Measurements from ENCODE around the gene PSME3. TPM values are rescaled to one million over a fixed set of nuclear protein-coding genes. Genes with fewer than 3 reads are reported as not detected.
"Not testable (repeated sequence)": the region's sequence is repeated elsewhere in the genome, so short reads cannot be mapped to it uniquely, and the experiment has no call there.

The PSME3 gene
- total RNA-seq, 1 experiment from 2014 or later: 73.4 TPM

- Histone ChIP-seq H3K4me2 (ENCODE audit: low read depth, low read length, poor library complexity, severe bottlenecking) (no peak overlapping the region), H3K9me3 (ENCODE audit: low read length) (no peaks in the 10 kb centered on the region), H3K27me3 (ENCODE audit: low read length) (no peaks in the 10 kb centered on the region), H2AFZ (ENCODE audit: low read length) (no peak overlapping the region), H3K36me3 (ENCODE audit: insufficient read depth, low read length) (no peaks in the 10 kb centered on the region), H3K4me3 (ENCODE audit: low read length) (no peak overlapping the region), H3K27ac (ENCODE audit: low read length) (no peak overlapping the region), H3K9ac (ENCODE audit: low read length) (no peak overlapping the region), H4K20me1 (ENCODE audit: insufficient read depth, low read depth, low read length) (no peaks in the 10 kb centered on the region), H3K9me2 (replicated peaks; ENCODE audit: insufficient read depth, low read length) (no peaks in the 10 kb centered on the region), H3K79me2 (ENCODE audit: low read length) (no peaks in the 10 kb centered on the region), H3K4me1 (ENCODE audit: low read length) (peaks cover 9% of the 10 kb centered on the region)
- no peak for DNase-seq
Measured at GRCh38 chr17:42880776-42881310, 47.6 kb downstream of the PSME3 start.

- not testable (repeated sequence) for H3K4me3 ChIP-seq (ENCODE audit: low read length); DNase-seq
Measured at GRCh38 chr17:42881706-42882105, 48.5 kb downstream of the PSME3 start.

GRCh38 chr17:42882166-42882565 is 49.0 kb downstream of the PSME3 start:
- Histone ChIP-seq H4K20me1 (ENCODE audit: insufficient read depth, low read depth, low read length) (no peaks in the 10 kb centered on the region), H3K4me1 (ENCODE audit: low read length) (peaks cover 9% of the 10 kb centered on the region), H3K4me3 (ENCODE audit: low read length) (no peak overlapping the region), H3K9ac (ENCODE audit: low read length) (no peak overlapping the region), H3K79me2 (ENCODE audit: low read length) (no peaks in the 10 kb centered on the region), H3K27me3 (ENCODE audit: low read length) (no peaks in the 10 kb centered on the region), H3K27ac (ENCODE audit: low read length) (no peak overlapping the region), H3K36me3 (ENCODE audit: insufficient read depth, low read length) (no peaks in the 10 kb centered on the region), H3K4me2 (ENCODE audit: low read depth, low read length, poor library complexity, severe bottlenecking) (no peak overlapping the region), H3K9me2 (replicated peaks; ENCODE audit: insufficient read depth, low read length) (no peaks in the 10 kb centered on the region), H3K9me3 (ENCODE audit: low read length) (no peaks in the 10 kb centered on the region), H2AFZ (ENCODE audit: low read length) (no peak overlapping the region)
- no peak for DNase-seq

More at GRCh38 chr17:42881706-42882105, 48.5 kb downstream of the PSME3 start:
- not testable (repeated sequence) for H4K20me1 ChIP-seq (ENCODE audit: insufficient read depth, low read depth, low read length); H3K4me2 ChIP-seq (ENCODE audit: low read depth, low read length, poor library complexity, severe bottlenecking); H3K27me3 ChIP-seq (ENCODE audit: low read length); H3K36me3 ChIP-seq (ENCODE audit: insufficient read depth, low read length); H3K9me2 ChIP-seq (replicated peaks; ENCODE audit: insufficient read depth, low read length); H2AFZ ChIP-seq (ENCODE audit: low read length); H3K27ac ChIP-seq (ENCODE audit: low read length); H3K9ac ChIP-seq (ENCODE audit: low read length); H3K4me1 ChIP-seq (ENCODE audit: low read length); H3K79me2 ChIP-seq (ENCODE audit: low read length); H3K9me3 ChIP-seq (ENCODE audit: low read length)

GRCh38 chr17:42883802-42884558 is 50.8 kb downstream of the PSME3 start:
- H2AFZ ChIP-seq (ENCODE audit: low read length): no peak overlapping the region
- H3K9me3 ChIP-seq (ENCODE audit: low read length): no peaks in the 10 kb centered on the region
- H3K4me3 ChIP-seq (ENCODE audit: low read length): no peak overlapping the region
- no peaks in the 10 kb centered on the region for H3K4me1 ChIP-seq (ENCODE audit: low read length)
- no peak overlapping the region for H3K4me2 ChIP-seq (ENCODE audit: low read depth, low read length, poor library complexity, severe bottlenecking)
- no peak overlapping the region for H3K9ac ChIP-seq (ENCODE audit: low read length)
- no peaks in the 10 kb centered on the region for H3K36me3 ChIP-seq (ENCODE audit: insufficient read depth, low read length)
- no peaks in the 10 kb centered on the region for H3K27me3 ChIP-seq (ENCODE audit: low read length)
- no peaks in the 10 kb centered on the region for H3K9me2 ChIP-seq (replicated peaks; ENCODE audit: insufficient read depth, low read length)
- no peaks in the 10 kb centered on the region for H3K79me2 ChIP-seq (ENCODE audit: low read length)
- DNase-seq: peak; percentile 46
- no peak overlapping the region for H3K27ac ChIP-seq (ENCODE audit: low read length)
- H4K20me1 ChIP-seq (ENCODE audit: insufficient read depth, low read depth, low read length): no peaks in the 10 kb centered on the region

- not testable (repeated sequence) for H3K4me2 ChIP-seq (ENCODE audit: low read depth, low read length, poor library complexity, severe bottlenecking); H3K9me3 ChIP-seq (ENCODE audit: low read length); H3K36me3 ChIP-seq (ENCODE audit: insufficient read depth, low read length); H3K79me2 ChIP-seq (ENCODE audit: low read length); DNase-seq; H3K27ac ChIP-seq (ENCODE audit: low read length); H3K9ac ChIP-seq (ENCODE audit: low read length); H3K27me3 ChIP-seq (ENCODE audit: low read length); H4K20me1 ChIP-seq (ENCODE audit: insufficient read depth, low read depth, low read length); H3K4me3 ChIP-seq (ENCODE audit: low read length); H3K4me1 ChIP-seq (ENCODE audit: low read length); H3K9me2 ChIP-seq (replicated peaks; ENCODE audit: insufficient read depth, low read length); H2AFZ ChIP-seq (ENCODE audit: low read length)
Measured at GRCh38 chr17:42885806-42886205, 52.6 kb downstream of the PSME3 start.

- no peaks in the 10 kb centered on the region for H3K79me2 ChIP-seq (ENCODE audit: low read length)
- no peak overlapping the region for H3K9ac ChIP-seq (ENCODE audit: low read length)
- DNase-seq: no peak
- H3K4me1 ChIP-seq (ENCODE audit: low read length): no peaks in the 10 kb centered on the region
- H4K20me1 ChIP-seq (ENCODE audit: insufficient read depth, low read depth, low read length): no peaks in the 10 kb centered on the region
- H3K4me2 ChIP-seq (ENCODE audit: low read depth, low read length, poor library complexity, severe bottlenecking): no peak overlapping the region
- no peak overlapping the region for H3K27ac ChIP-seq (ENCODE audit: low read length)
- no peaks in the 10 kb centered on the region for H3K27me3 ChIP-seq (ENCODE audit: low read length)
- no peaks in the 10 kb centered on the region for H3K36me3 ChIP-seq (ENCODE audit: insufficient read depth, low read length)
- H2AFZ ChIP-seq (ENCODE audit: low read length): no peak overlapping the region
- H3K9me2 ChIP-seq (replicated peaks; ENCODE audit: insufficient read depth, low read length): no peaks in the 10 kb centered on the region
- H3K9me3 ChIP-seq (ENCODE audit: low read length): no peaks in the 10 kb centered on the region
- no peak overlapping the region for H3K4me3 ChIP-seq (ENCODE audit: low read length)
Measured at GRCh38 chr17:42886283-42887176, 53.3 kb downstream of the PSME3 start.

GRCh38 chr17:42889809-42890208 is 56.6 kb downstream of the PSME3 start:
- Histone ChIP-seq H3K9me2 (replicated peaks; ENCODE audit: insufficient read depth, low read length) (no peaks in the 10 kb centered on the region), H3K4me1 (ENCODE audit: low read length) (no peaks in the 10 kb centered on the region), H3K27ac (ENCODE audit: low read length) (no peak overlapping the region), H3K79me2 (ENCODE audit: low read length) (no peaks in the 10 kb centered on the region), H3K4me2 (ENCODE audit: low read depth, low read length, poor library complexity, severe bottlenecking) (no peak overlapping the region), H2AFZ (ENCODE audit: low read length) (no peak overlapping the region), H3K36me3 (ENCODE audit: insufficient read depth, low read length) (no peaks in the 10 kb centered on the region), H3K9ac (ENCODE audit: low read length) (no peak overlapping the region), H3K27me3 (ENCODE audit: low read length) (no peaks in the 10 kb centered on the region), H3K9me3 (ENCODE audit: low read length) (no peaks in the 10 kb centered on the region), H3K4me3 (ENCODE audit: low read length) (no peak overlapping the region), H4K20me1 (ENCODE audit: insufficient read depth, low read depth, low read length) (no peaks in the 10 kb centered on the region)
- no peak for DNase-seq

- Histone ChIP-seq H2AFZ (ENCODE audit: low read length) (no peak overlapping the region), H3K9ac (ENCODE audit: low read length) (no peak overlapping the region)
Measured at GRCh38 chr17:42891539-42892152, 58.4 kb downstream of the PSME3 start.

More at GRCh38 chr17:42891539-42892152, 58.4 kb downstream of the PSME3 start:
- Histone ChIP-seq H3K9me2 (replicated peaks; ENCODE audit: insufficient read depth, low read length) (no peaks in the 10 kb centered on the region), H3K79me2 (ENCODE audit: low read length) (no peaks in the 10 kb centered on the region), H3K27me3 (ENCODE audit: low read length) (no peaks in the 10 kb centered on the region), H3K4me1 (ENCODE audit: low read length) (no peaks in the 10 kb centered on the region), H3K36me3 (ENCODE audit: insufficient read depth, low read length) (no peaks in the 10 kb centered on the region), H4K20me1 (ENCODE audit: insufficient read depth, low read depth, low read length) (no peaks in the 10 kb centered on the region), H3K27ac (ENCODE audit: low read length) (no peak overlapping the region), H3K4me3 (ENCODE audit: low read length) (no peak overlapping the region), H3K9me3 (ENCODE audit: low read length) (no peaks in the 10 kb centered on the region), H3K4me2 (ENCODE audit: low read depth, low read length, poor library complexity, severe bottlenecking) (no peak overlapping the region)
- no peak for DNase-seq
